SK-MEL-5 (cell line): ENCODE data around the gene PTPRM. TPM values are rescaled to one million over a fixed set of nuclear protein-coding genes. Genes with fewer than 3 reads are reported as not detected.

Source experiments
- DNase-seq: peaks from one replicate; pipeline ENCODE4 v3.0.0-alpha.2; 2016; ENCODE audit warnings: low read depth, low spot score
- in situ Hi-C: cut with HindIII; loops from 2 replicates; pipeline ENCODE4 v1.10.0; 2016; ENCODE audit warnings: low sequenced_read_pairs, high pct_unique_total_duplicates, low pct_unique_long_range_greater_than_20kb
- total RNA-seq: library from RNA; depleted of rRNA; stranded (reverse); fragments of >200 nt; shearing (Covaris generic); gene quantifications from 2 replicates; pipeline ENCODE4 v1.2.3, GENCODE V29; 2014

Gene PTPRM
- total RNA-seq, 1 experiment from 2014 or later = 43.7 TPM

DNA sequence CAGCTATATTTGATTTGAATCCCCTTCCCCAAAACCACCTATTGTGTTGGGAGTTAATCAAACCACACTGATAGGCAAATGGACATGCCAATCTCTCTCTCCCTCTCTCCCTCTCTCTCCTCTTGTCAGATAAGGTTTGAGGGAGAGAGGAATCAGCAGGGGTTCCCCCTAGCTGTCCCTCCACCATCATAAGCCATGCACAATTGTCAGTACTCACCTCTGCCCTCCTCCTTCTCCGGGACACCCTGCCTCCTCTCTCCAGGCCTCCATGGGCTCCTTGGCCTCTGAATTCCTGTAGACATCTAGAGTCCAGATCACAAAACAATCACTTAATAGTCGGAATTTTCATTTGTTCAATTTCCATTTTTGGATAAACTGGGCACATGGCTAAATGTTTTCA is 798.4 kb downstream of the PTPRM start:
- in situ Hi-C loops = no loop called here
- DNase-seq = no peak

DNA sequence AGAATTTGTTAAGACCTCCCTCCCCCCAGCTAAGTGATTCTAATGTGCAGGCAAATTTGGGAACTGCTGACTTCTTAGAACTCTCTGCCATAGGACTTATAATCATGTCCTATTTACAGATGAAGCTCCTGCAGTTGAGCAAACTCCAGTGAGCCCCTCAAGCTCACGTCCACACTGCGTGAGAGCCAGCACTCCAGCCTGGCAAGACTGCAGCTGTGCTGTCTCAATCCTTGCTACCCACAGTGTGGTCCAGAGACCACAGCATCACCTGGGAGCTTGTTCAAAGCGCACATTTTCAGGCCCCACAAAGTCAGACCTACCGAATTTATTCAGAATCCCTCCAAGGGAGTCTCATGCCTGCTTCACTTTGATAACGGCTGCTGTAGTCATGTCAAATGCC is 799.0 kb downstream of the PTPRM start:
- DNase-seq = no peak
- in situ Hi-C loops = no loop called here

DNA sequence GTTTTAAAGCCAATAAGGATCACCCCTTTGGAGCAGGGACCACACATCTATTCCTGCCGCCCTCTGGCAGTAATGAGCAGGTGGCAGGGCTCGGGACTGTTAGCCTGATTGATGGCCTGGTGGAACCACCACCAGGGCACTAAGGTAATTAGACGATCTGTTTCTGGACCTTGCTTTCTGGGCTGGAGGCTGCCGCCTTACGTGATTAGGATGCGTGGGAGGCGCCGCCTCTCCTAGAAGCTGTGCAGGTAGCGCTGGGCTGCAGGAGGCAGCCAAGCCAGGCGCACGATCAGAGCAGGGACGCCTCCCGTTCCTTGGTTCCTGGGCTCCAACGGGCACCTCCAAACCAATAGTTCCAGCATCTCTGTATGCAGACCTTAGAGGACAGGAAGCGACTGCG is 799.5 kb downstream of the PTPRM start:
- in situ Hi-C loops = no loop called here
- no peak for DNase-seq

DNA sequence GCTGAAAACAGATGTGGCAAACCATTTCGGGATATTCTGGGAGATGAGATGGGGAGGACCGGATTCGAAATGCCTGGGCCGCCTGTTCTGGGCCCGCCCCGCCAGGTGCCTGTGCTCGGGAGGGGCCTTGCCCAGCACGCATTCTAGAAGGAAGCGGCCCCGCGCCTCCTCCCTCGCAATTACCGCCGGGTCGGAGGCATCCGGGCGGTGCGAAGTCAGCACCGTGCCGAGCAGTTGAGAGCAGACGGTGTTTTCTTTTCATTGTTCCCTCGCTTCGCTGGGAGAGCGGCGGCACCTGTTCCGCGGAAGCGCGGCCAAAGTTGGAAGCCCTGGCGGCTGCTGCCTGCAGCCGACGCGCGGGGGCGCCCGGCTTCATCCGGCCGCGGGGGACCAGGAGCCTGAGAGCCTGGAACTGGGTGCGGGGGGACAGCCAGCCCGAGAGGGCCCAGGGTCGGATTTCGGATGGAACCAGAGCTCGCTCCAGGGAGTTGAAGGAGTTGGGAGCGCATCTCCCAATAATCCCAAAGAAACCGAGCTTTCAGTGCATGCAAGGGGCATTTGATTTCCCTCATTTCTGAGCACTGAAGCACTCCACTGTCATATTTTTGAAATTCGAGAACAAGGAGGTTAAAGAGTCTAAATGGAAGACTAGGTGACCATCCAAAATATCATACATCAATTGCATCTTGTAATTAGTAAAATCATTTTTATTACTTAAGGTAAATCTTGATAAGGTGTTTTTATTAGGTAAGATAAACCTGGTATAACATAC is 800.3 kb downstream of the PTPRM start:
- in situ Hi-C loops = no loop called here
- DNase-seq = no peak

DNA sequence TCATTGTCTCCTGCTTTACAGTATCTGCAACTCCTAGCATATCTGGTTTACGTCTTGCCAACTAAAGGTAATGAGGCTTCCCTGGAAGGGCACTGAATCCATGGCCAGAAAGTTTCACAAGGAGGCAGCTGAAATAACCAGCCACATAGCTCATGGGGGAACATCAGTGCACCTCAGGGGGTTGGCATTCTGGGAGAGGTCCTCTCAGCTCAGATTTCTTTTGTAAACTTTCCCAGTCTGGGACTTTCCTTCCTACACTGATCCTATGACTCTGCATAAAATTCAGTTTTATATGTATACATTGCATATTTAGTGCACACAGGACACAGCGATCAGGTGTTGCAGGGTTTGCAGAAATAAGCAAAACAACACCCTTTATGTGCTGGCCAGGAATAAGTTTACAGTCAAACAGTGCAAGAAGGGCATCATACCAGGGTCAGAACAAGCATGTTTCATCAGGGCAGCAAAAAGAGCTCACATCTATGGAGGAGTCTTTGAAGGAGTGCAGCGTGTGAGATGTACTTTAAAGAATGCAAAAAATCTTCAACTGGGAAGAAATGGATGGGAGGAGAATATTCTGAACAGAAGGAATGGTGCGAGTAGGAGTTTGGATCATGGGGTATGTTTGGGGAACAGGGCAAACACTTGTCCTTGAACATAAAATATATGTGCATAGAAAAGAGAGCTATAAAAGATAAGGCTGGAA is 801.5 kb downstream of the PTPRM start:
- in situ Hi-C loops = no loop called here
- no peak for DNase-seq

DNA sequence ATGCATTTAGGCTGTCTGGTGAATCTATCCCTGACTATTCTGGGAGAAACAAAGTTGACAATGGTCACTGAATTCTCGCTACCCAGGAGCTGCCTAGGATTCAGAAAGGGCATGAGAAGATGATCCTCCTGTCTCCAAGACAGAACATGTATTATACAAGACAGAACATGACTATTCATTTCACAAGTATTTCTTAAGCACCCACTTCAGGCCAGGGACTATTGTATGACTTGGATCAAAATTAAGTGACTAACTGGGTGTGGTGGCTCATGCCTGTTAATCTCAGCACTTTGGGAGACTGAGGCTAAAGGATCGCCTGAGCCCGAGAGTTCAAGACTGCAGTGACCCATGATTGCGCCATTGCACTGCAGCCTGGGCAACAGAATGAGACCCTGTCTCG is 806.4 kb downstream of the PTPRM start:
- in situ Hi-C loops = no loop called here

DNA sequence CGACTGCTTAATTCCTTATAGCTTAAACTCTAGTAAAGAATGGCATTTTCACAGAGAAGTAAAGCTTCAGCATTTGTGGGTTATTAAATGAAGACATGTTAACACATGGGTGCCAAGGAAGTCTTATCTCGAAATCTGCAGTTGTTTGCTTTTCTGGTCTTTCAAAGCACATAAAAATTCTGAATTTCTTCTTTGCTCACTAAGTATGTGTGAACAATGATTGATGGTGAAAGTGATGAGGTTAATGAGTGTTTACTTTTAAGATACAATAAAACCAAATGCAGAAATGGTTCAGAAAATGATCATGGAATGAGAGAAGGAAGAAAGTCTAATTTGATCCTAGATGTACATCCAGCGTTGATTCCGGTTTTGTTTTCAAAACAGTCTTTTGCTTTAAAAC is 807.6 kb downstream of the PTPRM start:
- no peak for DNase-seq
- in situ Hi-C loops = no loop called here

More for the DNA sequence above, 806.4 kb downstream of the PTPRM start:
- no peak for DNase-seq

DNA sequence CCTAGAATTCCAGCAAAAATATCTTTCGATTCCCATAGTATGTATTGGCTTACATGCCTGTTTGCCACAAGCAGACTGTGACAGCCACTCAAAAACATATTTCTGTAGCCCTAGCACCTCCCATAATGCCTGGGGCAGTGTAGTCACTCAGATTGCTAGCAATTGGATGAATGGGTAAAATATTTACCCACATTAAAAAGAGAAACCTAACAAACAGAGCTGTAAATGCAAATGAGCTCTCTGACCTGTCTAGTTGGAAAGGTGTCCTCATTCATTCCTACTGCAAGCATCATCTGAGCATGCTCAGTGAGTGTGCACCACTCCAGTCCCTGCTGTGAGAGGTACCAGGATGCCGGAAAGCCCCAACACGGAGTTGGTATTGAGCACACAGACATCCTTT is 808.1 kb downstream of the PTPRM start:
- no peak for DNase-seq
- in situ Hi-C loops = no loop called here

DNA sequence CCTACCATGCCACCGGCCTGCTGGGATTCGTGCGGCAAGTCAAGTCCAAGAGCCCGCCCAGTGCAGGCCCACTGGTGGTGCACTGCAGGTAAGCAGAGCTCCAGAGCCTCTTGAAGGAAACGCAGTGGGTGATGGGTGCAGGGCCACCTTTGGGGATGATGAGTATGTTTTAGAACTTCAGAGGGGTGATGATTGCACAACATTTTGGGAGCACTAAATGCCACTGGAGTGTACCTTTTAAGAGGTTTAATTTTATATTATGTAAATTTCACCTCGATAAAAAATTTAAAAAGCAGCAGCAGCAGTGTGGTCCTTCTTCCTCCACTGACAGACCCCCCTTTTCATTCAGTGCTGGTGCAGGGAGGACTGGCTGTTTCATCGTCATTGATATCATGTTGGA is 809.0 kb downstream of the PTPRM start:
- no peak for DNase-seq

DNA sequence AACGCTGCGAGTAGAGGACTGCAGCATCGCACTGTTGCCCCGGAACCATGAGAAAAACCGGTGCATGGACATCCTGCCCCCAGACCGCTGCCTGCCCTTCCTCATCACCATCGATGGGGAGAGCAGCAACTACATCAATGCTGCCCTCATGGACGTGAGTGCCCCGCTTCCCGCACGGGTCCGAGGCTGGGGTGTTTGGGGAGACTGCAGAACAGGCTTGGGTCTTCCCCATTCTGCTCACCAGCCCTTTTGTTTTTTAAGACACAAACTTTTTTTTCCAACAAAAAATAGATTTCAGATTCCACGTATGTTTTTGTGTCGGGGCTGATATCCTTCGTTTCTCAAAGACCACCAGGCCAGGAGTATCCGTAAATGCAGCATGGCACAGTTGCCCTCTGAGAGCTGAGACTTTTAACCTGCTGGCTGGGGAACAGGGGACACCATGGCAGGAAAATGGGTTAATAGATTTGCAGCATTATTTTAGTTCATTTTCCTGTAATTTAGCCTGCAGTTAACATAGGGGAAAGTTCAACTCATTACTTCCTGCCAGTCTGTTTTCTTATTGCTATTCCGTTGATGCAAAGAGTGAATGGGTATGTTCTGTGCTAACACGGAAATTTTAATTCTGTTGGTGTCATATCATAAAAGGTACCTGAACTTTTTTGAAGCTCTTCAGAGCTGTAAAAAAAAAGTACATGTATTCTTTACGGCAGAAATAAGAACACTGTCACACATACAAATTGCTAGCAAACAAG is 812.2 kb downstream of the PTPRM start:
- DNase-seq = no peak
- in situ Hi-C loops = no loop called here

More for the DNA sequence above, 809.0 kb downstream of the PTPRM start:
- in situ Hi-C loops = no loop called here

DNA sequence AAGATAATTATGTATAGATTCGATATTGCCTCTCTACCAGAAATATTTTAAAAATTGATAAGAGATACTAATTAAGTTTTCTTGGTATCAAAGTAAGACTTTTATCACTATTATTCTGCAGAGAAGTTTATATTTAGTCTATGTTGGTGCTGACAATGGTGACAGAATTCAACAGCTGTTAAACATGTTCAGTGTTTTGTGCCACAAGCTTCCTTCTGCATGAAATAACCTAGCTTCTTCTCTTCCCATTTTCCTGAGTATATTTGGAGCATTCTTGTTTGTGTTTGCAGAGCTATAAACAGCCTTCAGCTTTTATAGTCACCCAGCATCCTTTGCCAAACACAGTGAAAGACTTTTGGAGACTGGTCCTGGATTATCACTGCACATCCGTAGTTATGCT is 812.9 kb downstream of the PTPRM start:
- in situ Hi-C loops = no loop called here
- no peak for DNase-seq

DNA sequence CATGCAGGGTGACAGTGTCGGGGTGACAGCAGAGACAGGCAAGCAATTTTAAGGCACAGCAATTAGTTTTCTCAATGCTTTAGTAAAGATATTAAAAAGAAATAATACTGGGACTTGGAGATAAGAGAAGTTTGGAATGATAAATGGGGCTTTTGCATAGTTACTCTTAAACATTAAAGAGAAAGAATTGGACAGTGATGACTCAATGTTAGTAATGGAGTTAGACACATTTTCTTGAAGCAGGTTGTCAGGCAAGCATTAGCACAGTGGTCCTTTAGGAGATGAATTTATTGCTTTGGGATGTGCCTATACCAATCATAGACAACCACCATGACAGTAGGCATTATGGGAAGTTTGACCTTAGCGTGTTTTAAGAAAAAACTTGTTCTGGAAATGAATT is 813.8 kb downstream of the PTPRM start:
- no peak for DNase-seq
- in situ Hi-C loops = no loop called here

DNA sequence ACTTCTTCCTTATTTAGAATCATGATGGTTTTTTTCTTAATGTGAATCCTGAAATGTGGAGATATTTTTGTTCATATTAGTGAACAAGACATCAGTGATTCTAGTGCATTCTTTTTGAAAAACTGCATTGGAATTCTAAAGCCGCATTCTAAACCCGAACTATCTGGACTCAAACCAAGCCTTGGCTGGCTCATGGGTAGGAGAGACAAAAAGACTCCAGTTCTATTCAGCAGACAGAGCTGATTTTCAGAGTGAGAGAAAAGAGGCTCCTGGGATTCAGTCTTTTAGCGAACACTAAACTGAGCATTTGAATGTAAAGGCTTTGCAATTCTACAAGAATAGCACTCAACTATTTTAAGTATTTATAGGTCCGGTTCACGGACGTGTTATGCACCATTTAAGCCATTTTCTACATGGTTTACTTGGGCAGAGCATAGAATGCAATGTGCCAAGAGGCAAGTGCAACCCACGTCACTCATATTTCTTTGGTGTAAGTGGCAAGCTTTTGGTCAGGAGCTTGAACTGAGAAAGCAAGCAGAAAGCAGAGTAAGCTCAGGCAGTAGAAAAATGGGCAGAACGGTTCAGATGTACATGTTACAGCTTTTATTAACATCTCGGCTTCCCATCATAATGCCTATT is 814.8 kb downstream of the PTPRM start:
- in situ Hi-C loops = no loop called here
- DNase-seq = no peak

DNA sequence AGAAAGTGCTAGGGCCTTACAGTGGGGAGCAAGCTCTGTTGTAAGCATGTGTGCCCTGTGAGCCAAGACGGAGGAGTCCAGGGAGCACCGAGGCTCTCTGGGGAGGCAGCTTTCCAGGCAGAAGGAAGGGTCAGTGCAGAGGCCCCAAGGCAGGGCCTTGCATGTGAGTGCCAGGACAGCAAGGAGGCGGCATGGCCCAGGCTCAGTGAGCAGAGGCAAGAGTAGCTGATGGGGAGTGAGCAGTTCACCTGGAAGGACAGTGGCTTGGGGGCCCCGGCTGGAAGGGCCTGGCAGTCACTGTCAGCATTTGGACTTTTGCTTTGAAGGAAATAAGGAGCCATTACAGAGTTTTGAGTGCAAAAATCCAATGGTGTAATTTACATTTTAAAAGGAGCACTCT is 818.3 kb downstream of the PTPRM start:
- DNase-seq = no peak
- in situ Hi-C loops = no loop called here

DNA sequence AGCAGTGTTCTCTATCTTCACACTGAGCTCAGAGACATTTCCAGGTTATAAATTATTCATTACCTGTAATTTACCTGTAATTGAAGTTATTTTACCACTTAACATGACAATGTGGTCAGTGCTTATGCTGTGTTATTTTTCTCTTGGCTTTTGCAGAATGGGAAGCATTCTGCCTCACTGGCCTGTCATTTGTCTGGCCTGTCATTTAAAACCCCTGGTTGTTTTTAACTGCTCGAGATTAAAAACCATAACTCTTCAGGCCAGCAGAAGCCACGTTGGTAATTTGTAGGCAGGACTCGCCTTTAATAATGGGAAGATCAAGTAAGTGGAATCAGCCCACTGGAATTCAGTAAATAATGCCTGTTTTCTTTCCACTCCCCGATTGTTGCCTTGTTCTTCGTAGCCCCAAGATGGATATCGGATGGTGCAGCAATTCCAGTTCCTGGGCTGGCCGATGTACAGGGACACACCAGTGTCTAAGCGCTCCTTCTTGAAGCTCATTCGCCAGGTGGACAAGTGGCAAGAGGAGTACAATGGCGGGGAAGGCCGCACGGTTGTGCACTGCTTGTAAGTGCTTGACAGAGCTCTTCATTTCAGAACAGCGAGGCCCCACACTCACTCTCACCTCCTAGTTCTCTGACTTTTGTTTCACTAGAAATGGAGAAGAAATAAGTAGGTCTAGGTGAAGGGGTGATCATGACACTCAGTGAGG is 819.7 kb downstream of the PTPRM start:
- no peak for DNase-seq
- in situ Hi-C loops = no loop called here

DNA sequence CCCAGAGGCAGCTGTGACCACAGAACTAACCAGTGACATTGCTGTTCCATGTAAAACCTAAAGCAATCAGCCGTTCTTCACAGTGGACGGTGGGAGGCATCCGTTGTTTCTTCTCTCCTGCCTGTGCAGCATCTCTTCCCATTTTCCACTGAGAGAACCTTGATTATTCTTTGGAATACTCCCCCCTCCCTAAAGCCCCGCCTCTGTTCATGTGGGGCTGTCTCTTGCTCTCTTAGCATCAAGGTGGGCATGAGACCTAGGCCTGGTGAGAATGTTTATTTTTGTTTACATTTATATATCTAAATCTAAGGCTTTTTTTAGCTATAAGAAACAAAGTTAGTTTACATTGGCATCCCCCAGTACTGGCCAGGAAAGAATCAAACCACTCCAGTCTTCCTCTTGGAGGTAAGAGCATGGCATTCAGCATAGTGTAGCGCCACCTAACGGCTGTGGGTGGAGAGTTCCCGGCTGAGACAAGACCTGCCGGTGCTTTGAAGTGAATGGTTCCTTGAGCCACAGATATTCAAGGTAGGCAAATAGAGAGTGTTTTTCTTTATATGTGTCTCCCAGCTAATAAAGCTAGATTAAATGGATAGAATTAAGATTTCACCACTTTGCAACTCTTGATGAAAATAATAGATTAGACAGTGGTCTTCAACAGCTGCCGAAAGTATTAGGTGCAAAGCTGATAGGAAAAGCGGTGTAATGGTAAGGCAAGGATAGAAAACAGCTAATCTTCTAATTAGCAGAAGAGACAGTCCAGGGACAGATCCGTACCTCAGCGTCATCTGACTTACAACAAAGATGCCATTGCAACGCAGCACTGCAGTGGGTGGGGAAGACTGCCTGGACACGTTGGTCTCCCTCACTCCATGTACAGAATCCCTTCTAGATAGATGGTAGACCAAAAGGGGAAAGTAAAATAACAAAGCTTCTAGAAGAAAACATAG is 822.5 kb downstream of the PTPRM start:
- DNase-seq = peak; percentile 85
- in situ Hi-C loops = no loop called here

DNA sequence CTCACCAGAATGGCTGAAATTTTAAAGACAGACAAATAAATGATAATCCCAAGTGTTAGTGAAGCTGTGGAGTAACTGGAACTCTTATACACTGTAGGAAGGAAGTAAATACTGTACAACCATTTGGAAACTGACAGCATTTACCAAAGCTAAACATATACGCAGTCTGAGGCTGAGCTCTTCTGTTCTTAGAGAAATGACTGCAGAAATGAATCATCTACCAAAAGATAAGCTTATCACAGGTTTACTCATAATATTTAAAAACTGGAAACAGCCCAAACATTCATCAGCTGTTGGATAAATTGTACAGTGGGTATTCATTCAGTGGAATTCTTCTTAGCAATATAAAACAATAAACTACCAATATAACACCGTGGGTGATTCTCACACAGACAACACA is 824.0 kb downstream of the PTPRM start:
- no peak for DNase-seq
- in situ Hi-C loops = no loop called here
